HG03196 (cell line): ENCODE results near the gene GFY.
A peak's percentile ranks its signal among the peaks of the same experiment; 100 is the strongest.
"Not testable (repeated sequence)": the region's sequence is repeated elsewhere in the genome, so short reads cannot be mapped to it uniquely, and the experiment has no call there.

Experiments used
- ATAC-seq: cut with Tn5 transposase; IDR thresholded peaks from one replicate; pipeline ENCODE4 v1.9.1; 2021; ENCODE audit not compliant: unreplicated experiment

The GFY gene

DNA sequence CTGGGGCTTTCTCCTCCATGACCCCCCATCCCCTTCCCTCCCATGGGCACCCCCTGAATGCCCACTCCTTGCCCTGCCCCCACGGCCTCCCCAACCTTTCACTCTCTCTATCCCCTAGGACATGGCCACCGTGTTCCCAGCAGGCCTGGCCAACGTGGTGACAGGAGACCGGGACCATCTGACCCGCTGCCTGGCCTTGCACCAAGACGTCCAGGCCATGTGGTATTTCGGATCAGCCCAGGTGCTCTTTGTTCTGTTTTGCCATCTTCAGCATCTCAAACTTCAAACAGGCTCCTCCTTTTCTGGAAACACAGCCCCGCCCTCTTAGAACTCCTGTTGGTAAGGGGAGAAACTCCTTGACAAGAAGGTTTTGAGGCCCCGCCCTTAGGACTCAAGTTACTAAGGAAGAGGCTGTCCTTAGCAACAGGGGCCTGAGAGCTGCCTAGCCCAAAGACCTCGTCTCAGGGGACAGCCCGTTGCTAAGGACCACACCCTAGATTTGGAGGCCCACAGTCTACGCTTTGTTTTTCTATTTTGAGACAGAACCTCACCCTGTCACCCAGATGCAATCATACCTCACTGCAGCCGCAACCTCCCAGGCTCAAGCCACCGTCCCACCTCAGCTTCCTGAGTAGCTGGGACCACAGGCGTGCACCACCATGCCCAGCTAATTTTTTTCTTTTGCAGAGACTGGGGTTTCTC, 43.7 kb downstream of the GFY start:
- ATAC-seq = no peak

DNA sequence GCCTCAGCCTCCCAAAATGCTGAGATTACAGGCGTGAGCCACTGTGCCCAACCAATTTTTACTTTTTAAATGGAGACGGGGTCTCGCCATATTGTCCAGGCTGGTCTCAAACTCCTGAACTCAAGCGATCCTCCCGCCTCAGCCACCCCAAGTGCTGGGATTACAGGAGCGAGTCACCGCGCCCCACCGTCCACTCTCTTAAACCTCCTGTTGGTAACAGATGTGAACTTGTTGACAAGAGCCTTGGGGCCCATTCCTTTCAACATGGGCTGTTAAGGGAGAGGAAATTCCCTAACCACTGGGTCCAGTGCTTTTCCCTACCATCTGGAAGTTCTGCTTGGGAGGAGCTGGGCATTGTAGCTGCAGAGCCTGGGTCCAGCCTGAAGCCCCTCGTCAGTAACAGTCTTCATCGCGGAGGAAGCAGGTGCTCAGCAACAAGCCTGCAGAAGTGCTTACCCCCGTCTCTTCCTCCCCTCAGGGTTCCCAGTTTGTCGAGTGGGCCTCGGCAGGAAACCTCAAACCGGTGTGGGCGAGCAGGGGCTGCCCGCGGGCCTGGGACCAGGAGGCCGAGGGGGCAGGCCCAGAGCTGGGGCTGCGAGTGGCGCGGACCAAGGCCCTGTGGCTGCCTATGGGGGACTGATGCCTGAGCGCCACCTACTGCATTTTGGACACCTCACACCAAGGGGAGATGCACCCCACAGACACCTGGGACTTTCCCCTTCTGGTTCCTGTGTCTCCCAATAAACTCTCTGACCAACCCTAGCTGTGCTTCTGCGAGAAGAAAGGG, 44.8 kb downstream of the GFY start:
- peak; percentile 52 for ATAC-seq

DNA sequence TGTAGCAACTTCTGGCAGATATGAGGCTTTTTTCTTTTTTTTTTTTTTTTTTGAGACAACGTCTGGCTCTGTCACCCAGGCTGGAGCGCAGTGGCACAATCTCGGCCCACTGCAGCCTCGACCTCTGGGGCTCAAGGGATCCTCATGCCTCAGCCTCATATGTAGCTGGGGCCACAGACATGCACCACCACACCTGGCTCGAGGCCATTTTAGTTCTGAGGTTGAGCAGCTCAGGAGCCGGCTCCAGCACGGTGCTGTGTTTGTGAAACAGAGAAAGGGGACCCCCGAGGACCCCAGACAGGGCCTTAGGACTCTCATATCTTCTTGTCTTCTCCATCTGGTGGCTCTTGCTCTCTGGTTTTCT, 45.4 kb downstream of the GFY start:
- ATAC-seq = no peak

DNA sequence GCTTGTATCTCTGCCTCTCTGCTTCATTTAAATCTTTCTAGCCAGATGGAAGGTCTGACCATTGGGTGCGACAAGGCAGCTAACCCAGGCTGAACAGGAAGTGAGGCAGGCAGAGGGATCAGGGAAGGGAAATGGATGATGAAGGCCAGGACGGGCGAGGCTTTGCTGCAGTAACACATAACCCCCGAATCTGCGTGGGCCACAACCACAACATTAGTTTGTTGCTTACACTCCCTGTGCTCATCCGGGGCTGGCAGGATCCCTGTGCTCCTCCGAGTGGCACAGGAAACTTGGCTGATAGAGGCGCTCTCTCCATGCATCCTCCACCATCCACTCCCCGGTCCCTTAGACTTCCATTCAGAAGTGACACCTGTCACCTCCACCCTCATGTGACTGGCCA, 47.7 kb downstream of the GFY start:
- no peak for ATAC-seq

DNA sequence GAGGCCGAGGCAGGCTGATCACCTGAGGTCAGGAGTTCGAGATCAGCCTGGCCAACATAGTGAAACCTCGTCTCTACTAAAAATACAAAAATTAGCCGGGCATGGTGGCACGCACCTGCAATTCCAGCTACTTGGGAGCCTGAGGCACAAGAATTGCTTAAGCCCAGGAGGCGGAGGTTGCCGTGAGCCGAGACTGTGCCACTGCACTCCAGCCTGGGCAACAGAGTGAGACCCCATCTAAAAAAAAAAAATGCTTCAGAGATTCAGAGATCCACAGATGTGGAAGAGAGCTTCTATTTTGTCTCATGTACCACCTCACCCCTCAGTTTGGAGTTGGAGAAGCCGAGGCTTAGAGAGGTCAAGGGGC, 48.3 kb downstream of the GFY start:
- not testable (repeated sequence) for ATAC-seq

DNA sequence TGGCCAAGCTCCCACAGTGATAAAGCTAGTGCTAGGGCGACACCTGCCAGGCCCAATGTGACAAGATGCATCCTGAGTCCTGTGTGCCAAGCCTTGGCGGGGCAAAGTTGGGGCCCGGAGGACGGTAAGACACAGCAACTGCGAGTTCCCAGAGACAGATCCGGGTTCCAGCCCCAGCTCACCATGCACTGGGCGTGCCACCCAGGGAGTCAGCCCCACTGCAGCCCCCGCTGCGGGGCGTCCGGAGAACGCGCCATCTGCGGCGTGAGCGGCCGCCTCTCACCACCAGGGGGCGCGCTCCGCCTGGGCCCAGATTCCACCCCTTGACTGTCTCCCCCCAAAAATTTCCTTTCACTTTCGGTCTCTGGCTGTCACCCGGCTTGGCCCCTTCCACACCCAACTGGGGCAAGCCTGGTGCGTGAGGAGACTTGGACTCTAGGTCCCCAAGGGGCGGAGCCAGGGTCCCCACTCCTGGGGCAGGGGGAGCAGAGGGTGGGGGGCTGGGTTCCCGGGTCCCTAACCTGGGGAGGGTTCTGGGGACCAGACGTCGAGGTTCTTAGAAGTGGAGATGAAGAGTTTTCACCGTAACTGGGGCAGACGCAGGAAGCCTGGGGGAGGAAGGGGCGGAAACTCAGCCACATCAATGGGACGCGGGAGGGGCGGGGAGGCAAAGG, 48.8 kb downstream of the GFY start, which contains the start of gene FLT3LG:
Gene FLT3LG (plus strand): TSS at position 348 of the 674 bp plus-strand sequence. CDS start 425 bp downstream, outside the sequence.
- ATAC-seq = peak; percentile 42

DNA sequence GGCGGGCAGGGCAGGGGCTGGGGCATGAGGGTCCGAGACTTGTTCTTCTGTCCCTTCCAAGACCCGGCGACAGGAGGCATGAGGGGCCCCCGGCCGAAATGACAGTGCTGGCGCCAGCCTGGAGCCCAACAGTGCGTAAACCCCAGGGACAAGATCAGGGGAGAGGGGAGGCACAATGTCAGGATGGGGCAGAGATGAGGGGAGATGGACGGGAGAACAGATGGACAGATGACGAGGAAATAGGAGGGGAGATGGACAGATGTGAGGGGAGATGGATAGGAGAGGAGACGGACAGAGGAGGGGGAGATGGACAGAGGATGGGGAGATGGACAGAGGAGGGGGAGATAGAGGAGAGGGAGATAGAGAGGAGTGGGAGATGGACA, 49.3 kb downstream of the GFY start:
- ATAC-seq = no peak

DNA sequence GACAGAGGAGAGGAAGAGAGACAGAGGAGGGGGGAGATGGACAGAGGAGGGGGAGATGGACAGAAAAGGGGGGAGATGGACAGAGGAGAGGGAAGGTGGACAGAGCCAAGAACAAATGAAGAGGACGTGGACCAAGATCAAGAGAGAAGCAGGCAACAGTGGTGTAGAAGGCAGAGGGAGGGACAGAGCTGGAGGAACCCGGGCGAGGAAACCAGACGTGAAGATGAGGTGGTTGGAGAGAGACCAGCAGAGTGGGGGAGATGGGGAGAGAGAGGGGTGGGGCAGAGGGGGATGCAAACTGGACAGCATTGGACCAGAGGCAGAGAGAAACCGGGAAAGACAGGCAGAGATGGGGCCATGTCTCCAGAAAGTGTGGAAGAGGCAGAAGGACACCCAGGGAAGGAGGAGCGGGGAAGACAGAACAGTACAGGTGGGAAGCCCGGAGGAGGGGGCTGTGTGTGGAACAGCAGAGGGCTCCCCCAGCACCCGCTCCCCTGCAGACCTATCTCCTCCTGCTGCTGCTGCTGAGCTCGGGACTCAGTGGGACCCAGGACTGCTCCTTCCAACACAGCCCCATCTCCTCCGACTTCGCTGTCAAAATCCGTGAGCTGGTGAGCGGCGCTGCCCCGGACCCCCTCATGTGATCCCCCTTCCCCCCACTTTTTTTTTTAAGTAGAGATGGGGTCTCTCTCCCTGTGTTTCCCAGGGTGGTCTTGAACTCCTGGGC, 50.2 kb downstream of the GFY start:
- no peak for ATAC-seq

DNA sequence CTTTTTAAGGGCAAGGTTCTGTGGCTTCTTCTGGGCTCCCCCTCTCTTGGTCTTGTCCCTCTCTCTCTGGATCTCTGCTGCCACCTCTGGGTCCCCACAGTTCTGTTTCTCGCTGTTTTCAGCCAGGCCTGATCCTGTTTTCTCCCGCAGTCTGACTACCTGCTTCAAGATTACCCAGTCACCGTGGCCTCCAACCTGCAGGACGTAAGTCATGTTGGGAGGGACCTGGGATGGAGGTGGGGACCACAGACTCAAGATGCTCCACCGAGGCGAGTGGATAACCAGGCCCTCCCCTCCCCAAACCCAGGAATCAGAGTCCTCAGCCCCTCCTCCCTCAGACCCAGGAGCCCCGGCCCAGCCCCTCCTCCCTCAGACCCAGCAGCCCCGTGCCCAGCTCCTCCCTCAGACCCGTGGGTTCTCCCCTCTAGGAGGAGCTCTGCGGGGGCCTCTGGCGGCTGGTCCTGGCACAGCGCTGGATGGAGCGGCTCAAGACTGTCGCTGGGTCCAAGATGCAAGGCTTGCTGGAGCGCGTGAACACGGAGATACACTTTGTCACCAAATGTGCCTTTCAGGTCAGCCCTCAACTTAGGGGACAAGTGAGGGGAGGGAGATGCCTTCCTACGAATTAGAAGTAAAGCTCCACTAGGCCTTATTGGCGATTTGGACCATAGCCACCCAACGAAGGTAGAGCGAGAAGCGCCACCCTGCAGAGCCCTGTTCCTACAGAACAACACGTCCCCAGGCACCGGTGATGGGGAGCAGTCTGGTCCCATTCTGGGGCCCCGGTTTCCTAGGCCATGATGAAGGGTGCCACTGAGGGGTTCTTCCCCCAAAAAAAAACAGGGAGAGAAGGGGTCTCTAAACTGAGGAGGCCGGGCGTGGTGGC, 51.0 kb downstream of the GFY start:
- no peak for ATAC-seq
